Hematopoietic multipotent progenitor cell (in vitro differentiated cells): ENCODE data around the gene ZBED5. TPM values are rescaled to one million over a fixed set of nuclear protein-coding genes. Genes with fewer than 3 reads are reported as not detected.

ENCODE experiments used
- total RNA-seq: library from RNA; depleted of rRNA; stranded (reverse); fragments of >200 nt; gene quantifications from one replicate; pipeline ENCODE4 v1.2.3, GENCODE V29; 2012

ZBED5 gene
- total RNA-seq, 1 donor = 21.3 TPM

Other genes starting within 250 kb of the ZBED5 start
- gene IRAG1, start 164.3 kb downstream of the ZBED5 start, total RNA-seq = 0.27 TPM
- 13.5 TPM for gene CTR9, start 106.8 kb downstream of the ZBED5 start, total RNA-seq
- gene EIF4G2, start 49.1 kb downstream of the ZBED5 start, total RNA-seq = 309 TPM